H1 (cell line): Measurements from ENCODE around the gene ITGB1BP1. TPM values are rescaled to one million over a fixed set of nuclear protein-coding genes. Genes with fewer than 3 reads are reported as not detected.

Experiments
- CHD7 ChIP-seq: fragments of 300-600 bp; sonication (generic); IDR thresholded peaks from 2 replicates; pipeline ENCODE4 v1.7.1; 2012; ENCODE audit warnings: low read length, moderate library complexity, mild to moderate bottlenecking, inconsistent platforms; ENCODE audit not compliant: insufficient replicate concordance
- MAFK ChIP-seq: IDR thresholded peaks from 2 replicates; pipeline ENCODE4 v1.6.1; 2012; ENCODE audit warnings: low read depth, mild to moderate bottlenecking, improper control_type of control experiment, low read length
- POLR2AphosphoS5 ChIP-seq: IDR thresholded peaks from 2 replicates; pipeline ENCODE4 v1.6.1; 2011; ENCODE audit warnings: low read depth, low read length
- SAP30 ChIP-seq: fragments of 300-600 bp; sonication (generic); IDR thresholded peaks from 2 replicates; pipeline ENCODE4 v1.7.1; 2012; ENCODE audit warnings: low read length, moderate library complexity, mild to moderate bottlenecking, inconsistent platforms; ENCODE audit not compliant: insufficient read depth, insufficient replicate concordance
- TBP ChIP-seq: IDR thresholded peaks from 2 replicates; pipeline ENCODE4 v1.6.1; 2011; ENCODE audit warnings: low read depth, low read length, improper control_type of control experiment
- polyA plus RNA-seq, 7 experiments: library from polyadenylated mRNA; depleted of rRNA in 3 of 7; stranded (reverse) in 5 of 7; unstranded in 2 of 7; fragments of >200 nt in 5 of 7; fragments of 200-250 nt in 2 of 7; gene quantifications; 1 replicate in 5 of 7; 2 replicates in 1 of 7; 4 replicates in 1 of 7; pipeline versions ENCODE4 v1.2.1 to v1.2.3, GENCODE V29; 2011 to 2013; ENCODE audit warnings: missing spikeins in 2 of 7, mixed read lengths in 2 of 7
- total RNA-seq: library from RNA; stranded (reverse); fragmentation: NEBNext Ultra II Directional; extraction: Animal tissue kit (Norgen Biotek cat#: 25700); gene quantifications from 2 replicates; pipeline ENCODE4 v1.2.1, GENCODE V29; 2021

The ITGB1BP1 gene
- total and polyA plus RNA-seq, 2 of the 8 experiments (the other 6 are each of a cell fraction or from before 2014, with no cell fraction given) = 16.1 to 45.4 TPM

GRCh38 chr2:9359463-9359862 is 63.9 kb downstream of the ITGB1BP1 start (continued):
- TF ChIP-seq CHD7 (no peak), SAP30 (no peak), TBP (no peak), POLR2AphosphoS5 (no peak), MAFK (no peak)
